Measurements from ENCODE around the gene DLST.

DLST gene

DNA sequence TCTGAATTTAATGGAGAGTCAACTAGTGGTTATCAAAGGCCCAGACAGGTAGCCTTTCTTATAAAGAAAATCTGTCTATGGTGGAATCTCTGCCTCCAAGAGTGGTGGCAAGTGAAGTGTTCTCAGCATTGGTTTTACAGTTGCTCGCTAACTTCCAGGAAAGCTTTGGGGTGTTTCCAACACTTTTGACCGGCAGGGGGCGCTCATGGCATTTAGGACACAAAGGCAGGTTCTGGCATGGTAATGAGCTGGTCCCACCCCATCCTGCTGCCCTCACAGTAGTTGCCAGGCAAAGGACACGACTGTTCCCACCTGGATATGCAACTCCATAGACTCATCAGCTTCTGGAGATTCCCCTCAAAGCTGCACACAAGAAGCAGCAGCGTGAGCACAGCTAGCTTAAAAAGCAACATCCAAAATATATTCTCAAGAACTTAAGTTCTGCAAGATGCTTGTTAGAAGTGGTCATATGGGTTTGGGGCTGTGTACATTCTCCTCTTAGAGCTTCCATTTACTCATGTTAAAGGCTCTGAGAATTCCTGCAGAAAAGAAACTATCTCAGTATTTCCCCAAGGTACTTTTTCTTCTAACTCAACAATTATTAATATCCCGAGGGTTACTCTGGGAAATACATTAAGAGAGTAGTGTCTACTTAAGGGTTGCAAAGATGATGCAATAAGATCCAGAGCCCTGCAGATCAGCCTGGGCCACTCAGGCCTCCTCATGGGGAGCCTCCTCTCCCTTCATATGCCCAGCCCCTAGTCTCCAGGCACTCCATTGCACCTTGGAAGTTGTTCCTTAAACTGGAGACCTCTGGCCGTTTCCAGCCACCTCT is 20.6 kb upstream of the DLST start:
- peak; percentile 67 for DNase-seq (ENCODE audit: low read depth)

DNA sequence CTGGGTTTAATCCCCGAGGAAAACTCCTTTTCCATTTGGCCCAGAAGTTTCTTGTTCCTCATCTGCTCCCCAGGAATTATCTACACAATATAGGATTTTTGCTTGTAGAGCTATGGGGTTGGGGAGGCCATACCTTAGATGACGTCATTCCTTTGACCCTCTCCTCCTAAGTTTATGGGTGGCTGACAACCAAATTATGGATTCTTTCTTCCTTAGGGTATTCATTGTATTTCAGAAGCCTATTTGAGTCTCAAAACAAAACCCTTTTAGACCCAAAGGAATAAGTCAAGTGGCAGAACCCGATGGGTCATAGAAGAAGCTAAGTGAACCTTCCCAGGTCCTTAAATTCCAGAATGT is 20.0 kb upstream of the DLST start:
- no peak for DNase-seq (ENCODE audit: low read depth)

DNA sequence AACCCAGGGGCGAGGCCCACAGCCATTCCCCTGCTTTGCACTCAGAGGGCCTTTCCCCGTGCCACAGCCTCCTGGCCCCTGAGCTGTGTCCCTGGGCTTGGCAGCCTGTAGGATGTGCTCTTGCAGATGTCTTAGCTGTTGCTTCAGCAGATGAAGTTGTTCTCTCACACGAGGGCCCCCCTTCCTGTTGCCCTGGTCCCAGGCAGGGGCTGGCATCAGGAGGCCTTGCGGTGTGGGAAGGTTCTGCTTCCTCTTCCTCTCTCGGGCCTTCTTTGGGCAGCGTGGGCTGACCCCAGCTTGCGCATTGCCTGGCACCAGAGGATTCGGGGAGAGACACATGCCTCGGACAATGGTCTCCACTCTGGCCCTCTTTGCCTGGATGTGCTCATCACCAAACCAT is 18.4 kb upstream of the DLST start:
- no peak for DNase-seq (ENCODE audit: low read depth)

DNA sequence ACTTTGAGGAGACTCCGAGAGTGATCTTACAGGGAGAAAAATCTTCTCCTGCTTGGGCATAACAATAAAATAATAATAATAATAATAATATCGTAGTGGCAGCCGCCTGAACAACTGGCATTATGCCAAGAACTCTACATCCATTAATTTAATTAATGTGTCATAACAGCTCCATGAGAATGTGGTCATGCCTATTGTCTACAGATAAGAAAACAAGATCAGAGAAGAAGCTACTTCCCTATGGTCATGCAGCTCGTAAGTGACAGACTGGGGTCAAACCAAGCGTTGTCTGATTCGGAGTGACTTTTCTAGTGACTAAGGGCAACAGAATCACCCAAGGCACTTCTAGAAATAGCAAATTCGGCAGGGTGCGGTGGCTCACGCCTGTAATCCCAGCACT is 17.5 kb upstream of the DLST start:
- no peak for DNase-seq (ENCODE audit: low read depth)

DNA sequence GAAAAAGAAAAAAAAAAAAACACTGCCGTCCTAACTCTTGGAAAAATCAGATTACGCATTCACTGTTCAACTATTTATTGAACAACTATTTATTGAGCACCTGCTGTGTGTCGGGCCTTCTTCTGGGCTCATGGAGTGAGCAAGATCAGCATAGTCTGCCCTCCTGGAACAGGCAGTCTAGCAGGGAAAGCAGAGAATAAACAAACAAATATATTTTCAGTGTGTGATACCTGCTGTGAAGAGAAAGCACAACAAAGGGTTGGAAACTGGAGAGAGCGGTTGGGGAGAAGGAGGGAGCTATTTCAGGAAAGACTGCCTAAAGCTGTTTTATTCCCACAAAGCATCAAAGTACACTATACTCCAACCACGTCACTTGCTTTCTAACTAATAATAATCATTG is 16.6 kb upstream of the DLST start:
- no peak for DNase-seq (ENCODE audit: low read depth)

DNA sequence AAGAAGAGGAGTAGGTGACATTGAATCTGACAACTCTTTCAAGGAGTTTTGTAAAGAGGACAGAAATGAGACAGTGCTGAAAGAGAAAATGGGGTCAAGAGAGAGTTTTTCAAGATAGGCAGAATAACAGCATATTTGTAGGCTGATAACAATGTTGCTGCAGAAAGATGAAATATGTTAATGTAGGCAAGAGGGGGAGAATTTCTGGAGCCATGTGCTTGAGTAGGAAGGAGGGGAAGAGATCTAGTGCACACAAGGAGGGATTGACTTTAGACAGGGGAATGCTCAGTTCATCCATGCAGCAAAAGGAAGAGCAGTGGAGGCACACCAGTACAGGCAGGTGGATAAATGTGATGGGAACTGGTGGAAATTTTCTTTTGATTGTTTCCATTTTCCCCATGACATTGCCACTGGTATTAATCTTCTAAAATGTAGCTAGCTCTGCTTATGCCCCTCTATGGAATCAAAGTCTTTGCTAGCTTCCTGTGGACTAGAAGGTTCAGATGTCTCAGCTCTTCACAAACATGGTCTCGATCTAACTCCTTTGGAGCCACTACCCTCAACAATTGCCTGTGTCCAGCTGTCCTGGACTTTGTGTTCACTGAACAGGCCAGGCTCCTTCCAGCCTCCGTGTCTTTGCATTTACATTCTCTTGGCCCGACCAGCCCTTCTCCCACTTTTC is 14.9 kb upstream of the DLST start:
- no peak for DNase-seq (ENCODE audit: low read depth)

DNA sequence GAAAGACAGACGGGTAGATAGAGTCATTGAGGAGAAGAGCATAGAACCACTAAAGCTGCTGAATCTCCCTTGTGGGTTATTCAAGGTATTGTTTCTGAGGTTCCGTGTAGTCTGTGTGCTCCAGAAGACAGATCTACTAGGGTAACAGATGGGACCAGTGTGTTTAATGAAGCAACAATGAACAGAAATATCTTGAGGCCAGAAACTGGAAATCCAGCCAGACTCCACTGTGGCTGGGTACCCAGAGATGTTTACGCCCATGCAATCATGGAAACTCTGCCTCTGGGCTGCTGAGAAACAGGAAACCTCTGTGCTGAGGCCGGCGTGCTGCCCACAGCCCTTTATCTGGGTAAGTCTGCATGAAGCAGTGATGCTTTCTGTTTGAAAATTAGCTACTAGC is 14.0 kb upstream of the DLST start:
- peak; percentile 63 for DNase-seq (ENCODE audit: low read depth)

DNA sequence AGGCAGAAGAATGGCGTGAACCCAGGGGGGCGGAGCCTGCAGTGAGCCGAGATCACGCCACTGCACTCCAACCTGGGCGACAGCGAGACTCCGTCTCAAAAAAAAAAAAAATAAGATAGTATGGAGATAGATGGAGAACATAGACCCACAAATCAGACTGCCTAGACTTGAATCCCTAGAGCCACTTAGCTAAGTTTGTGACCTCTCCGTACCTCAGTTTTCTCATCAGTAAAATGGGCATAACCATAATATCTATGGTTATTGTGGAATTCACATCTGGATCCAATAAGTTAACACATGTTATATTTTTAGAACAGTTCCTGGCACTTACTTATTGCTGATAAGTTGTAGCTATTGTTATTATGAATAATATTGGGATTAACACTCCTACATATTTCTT is 13.0 kb upstream of the DLST start:
- DNase-seq (ENCODE audit: low read depth): no peak

DNA sequence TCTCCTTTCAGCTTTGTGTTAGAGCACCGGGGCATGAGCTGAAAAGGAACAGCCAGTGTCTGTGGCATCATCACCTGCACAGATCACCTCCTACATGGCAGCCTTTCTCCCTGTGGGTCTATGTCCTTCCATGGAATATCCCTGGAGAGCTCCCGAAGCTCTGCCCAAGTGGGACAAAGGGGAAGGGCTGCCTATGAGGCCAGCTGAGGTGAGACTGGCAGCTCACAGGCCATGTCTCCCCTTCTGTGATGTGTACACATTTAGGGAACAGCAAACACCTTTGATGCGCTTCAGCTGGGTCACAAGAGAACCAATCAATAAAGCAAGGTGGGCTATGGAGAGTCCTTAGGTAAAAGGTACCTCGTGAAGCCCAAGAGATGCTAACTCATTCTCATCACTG is 9.9 kb upstream of the DLST start:
- DNase-seq (ENCODE audit: low read depth): no peak

DNA sequence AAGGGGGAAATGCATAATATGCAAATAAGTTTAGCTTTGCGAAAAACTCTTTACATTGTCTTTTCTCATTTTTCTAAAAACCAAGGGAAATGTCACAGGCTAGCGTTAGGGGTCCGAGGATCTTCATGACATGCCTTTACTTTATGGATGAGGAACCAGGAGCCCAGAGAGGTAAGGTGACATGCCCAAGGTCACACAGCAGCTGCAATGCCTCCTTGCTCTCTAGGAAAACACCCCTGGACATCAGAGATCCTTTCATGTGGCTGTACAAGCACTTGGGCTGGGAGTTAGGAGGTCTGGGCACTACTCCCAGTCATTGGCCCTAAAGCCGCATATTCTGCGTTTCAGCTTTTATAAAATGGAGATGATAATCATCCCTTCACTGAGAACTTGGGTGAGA is 6.5 kb upstream of the DLST start:
- no peak for DNase-seq (ENCODE audit: low read depth)

DNA sequence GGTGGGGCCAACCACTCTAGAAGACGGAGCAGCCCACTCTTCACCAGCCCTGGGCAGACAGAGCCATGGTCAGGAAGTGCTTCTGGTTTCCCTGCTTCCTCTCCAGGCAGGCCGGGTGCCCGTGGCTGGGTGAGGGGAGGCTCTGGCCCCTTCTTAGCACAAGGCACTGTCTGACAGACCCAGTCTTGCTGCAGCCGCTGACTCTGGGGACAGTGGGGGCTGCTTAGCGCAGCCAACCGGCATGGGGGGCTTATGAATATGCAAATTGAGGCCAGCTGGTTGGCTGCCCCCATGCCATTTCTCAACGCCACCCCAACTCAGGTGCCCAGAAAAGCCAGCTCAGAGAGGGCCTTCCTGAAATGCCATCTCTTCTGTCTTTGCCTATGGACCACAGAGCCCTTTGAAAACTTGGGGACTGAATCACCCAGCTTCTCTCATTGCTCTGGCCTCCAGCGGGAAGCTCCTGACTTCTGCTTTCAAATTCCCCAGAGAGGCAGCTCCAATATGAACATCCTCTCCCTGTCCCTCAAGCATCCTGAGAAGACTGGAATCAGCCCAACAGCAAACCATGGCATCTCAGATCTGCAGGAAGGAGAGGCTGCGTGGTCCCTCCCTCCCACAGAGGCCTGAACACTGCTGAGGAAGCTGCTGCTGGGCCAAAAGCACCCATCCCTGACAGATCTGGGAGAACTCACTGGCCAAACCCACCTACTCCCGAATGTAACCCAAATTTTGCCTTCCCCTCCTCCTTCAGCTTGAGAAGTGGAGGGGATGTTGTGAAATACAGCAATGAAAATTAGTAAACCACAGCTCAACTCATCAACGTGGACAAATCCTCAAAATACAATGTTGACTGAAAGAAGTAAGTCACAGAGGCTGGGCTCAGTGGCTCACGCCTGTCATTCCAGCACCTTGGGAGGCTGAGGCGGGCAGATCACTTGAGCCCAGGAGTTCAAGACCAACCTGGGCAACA is 5.5 kb upstream of the DLST start, which contains the start of gene PROX2:
Gene PROX2 (minus strand): TSS at position 205 of the 973 bp plus-strand sequence. CDS start 12,311 bp downstream, outside the sequence.
- DNase-seq (ENCODE audit: low read depth): no peak

DNA sequence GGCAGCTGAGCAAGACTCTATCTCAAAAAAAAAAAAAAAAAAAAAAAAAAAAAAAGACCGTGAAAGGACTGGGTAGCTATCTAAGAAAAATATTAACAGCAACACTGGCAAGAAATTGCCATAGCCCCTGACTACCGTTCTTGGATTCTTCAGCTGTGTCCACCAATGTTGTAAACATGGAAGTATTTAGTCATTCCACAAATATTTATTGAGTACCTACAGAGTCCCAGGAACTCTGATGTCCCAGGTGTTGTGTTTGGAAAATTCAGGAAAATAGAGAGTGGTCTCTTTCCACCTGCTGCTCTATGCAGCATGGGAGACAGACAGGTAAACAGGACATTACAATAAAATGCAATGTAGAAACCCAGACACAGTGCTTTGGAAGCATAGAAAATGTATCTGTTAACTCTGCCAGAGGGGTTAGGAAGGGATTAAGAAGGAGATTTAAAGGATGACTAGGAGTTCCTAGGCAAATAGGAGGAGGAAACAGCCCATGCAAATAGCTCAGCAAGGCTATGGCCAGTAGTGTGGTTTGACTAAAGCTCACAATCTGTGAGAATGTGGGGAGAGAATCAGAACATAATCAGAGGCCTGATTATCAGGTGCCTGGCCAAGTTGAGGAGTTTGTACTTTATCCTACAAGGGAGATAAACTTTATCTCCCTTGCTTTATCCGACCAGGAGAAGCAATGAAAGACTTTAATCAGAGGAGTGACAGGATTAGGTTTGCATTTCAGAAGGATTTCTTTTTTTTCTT is 2.1 kb upstream of the DLST start:
- DNase-seq (ENCODE audit: low read depth): no peak

DNA sequence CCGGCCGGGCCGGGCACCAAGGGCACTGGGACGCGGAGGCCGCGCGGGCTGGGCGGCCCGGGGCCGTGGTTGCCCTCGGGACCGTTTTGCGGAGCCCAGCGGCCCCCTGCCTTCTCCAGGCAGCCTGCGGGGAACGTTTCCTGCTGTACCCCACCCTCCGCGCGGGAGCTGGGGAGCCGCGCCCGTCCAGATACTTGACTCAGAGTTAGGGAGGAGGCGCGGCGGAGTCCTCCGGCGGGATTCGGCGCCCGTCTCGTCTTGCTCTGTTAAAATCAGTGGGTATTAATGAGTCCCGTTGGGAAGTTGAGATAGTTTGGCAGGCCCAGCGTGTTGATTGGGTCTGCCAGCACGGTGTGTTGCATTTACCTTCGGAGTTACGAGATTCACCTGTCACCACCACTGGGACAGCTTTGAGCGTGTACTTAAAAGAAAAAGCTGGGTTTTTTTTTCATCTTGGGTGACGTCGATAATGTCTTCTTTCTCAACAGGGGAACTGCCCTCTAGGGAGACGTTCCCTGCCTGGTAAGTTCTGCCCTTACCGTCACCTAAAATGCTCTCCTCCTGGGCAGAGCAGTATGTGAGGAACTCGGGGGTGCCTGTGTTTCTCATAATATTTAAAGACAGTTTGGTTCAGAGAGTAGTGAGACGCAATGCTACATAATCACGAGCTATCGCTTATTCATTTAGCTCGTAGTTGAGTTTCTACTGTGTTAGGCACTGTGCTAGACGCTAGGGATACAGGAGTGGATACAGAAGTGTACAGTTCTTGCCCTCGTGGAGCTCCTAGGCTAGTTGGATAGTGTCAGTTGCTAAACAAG is 596 bp downstream of the DLST start:
- no peak for DNase-seq (ENCODE audit: low read depth)

DNA sequence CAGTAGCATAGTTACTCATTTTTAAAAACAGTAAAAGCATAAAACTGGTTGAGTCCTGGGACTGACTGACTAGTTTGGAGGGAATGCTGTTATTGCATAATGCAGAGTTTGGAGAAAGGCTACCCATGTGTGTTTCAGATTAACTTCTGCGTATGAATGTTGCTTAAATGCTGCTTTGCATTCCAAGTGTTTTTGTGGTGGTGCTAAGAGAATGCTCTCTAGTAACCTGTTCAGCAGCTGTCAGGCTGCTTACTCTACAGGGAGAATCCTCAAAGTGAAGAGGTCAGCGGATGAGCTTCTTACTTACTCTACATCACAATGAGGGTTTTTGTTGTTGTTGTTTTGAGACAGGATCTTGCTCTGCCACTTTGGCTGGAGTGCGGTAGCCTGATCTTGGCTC is 4.3 kb downstream of the DLST start:
- DNase-seq (ENCODE audit: low read depth): peak; percentile 96

DNA sequence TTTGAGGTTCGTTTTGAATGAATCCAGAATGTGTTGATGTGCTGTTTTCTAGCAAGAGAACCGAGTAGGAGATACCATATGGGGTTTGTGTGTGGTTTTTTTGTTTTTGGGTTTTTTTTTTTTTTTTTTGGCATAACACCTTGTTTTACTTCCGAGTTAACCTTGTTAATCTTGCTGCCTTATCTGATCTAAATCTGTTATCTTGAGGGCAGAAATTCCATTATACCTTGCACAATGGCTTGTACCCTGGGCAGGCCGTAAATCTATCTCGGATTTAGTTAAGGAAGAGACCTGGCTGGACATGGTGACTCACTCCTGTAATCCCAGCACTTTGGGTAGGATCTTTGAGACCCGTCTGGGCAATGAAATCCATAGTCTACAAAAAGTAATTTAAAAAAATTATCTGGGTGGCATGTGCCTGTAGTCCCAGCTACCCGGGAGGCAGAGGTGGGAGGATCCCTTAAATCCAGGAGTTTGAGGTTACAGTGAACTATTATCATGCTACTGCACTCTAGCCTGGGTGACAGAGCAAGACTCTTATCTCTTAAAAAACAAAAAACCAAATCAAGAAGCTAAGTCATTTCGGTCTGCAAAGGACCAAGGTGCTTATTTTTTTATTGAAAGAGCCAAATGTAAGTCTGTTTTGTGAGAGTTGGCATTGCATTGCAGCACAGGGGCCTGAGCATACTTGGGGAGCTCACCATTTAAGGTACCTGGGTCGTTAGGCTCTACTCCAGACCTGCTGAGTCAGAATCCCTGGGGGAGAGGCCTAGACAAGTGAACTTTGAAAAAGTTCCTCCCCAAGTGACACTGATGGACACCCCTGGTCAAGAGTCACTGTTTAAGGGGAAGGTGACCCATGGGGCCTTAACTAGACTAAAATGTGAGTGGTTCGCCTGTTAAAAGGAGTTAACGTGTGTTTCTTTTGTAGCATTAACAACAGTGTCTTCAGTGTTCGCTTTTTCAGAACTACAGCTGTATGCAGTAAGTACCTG is 6.7 kb downstream of the DLST start:
- DNase-seq (ENCODE audit: low read depth): no peak

DNA sequence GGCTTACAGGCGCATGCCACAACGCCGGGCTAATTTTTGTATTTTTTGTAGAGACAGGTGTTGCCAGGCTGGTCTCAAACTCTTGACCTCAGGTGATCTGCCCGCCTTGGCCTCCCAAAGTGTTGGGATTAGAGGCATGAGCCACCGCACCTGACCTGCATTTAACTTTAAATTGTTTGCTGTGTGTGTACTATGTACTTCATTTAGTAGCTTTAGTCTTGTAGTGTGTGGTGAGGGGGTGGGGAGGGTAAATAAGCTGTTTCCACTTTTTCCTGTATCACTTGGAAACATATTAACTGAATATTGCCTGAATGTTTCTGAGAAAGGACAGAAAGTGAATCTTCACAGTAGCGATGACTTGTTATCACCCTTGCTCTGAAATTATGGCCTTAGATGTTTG is 8.5 kb downstream of the DLST start:
- DNase-seq (ENCODE audit: low read depth): no peak

DNA sequence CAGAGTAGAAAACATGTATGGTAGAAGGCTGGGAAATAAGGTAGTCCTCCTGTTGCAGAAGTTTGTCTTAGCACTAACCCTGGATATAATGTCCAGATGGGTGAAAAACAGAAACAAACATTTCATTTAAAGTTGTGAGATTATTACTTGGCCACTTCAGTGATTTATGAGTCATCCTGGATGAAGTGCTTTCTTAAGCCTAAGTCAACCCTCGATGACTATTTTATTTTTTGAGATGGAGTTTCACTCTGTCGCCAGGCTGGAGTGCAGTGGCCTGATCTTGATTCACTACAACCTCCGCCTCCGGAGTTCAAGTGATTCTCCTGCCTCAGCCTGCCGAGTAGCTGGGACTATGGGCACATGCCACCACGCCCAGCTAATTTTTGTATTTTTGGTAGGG is 10.2 kb downstream of the DLST start:
- no peak for DNase-seq (ENCODE audit: low read depth)

DNA sequence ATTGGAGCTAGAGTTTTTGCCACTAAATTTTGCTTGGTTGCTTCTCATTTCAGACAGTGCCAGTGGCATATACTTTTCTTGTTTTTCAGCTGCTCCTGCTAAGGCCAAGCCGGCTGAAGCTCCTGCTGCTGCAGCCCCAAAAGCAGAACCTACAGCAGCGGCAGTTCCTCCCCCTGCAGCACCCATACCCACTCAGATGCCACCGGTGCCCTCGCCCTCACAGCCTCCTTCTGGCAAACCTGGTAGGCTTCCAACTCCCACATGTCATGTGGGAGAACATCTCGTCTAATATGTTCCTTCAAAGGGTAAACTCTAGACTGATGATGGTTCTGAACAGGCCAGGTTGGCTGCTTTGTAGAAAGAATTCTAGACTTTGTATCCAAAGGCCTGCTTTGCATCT is 11.0 kb downstream of the DLST start:
- no peak for DNase-seq (ENCODE audit: low read depth)

DNA sequence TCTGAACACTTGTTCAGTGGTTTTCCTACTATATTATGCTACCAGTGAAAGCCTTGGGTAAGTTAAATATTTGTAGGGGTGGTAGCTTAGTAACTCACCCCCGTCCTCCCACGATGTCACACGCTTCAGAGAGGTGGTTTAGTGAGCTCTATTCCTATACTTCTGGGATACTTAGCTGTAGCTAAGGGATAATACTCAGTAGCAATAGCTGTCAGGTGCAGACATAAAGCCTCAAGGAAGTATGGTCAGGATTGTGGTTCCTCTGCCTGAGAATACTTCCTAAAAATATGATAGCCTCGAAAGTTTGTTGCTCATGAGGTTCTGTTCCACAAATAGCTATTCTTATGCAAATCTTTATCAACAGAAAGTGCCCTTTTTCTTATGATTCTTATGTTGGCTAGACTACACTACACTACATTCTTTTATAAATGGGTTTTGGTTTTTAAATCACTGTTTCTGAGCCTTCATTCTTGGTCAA is 11.9 kb downstream of the DLST start:
- no peak for DNase-seq (ENCODE audit: low read depth)

DNA sequence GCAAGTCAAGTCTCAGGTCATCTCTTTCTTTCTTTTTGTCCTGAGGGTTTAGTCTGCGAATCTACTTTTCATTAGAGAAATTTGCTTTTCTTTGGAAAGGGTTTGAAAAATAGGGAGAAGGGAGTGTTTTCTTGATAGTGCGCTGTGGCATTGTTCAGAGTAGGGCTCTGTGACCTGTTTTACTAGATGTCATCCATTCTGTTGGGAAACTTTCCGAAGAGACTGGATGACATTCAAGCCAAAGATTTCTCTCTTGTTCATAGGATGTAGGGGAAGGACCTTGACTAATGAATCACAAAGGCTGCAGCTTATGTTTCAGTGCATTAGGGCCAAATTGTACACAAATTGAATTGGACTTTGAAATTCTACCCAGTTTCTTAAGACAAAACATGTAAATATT is 14.7 kb downstream of the DLST start:
- DNase-seq (ENCODE audit: low read depth): no peak
